Measurements from ENCODE around the gene SLC7A10. TPM values are rescaled to one million over a fixed set of nuclear protein-coding genes. Genes with fewer than 3 reads are reported as not detected.

Gene SLC7A10
- total RNA-seq, 1 experiment from 2014 or later = 2.9 TPM

DNA sequence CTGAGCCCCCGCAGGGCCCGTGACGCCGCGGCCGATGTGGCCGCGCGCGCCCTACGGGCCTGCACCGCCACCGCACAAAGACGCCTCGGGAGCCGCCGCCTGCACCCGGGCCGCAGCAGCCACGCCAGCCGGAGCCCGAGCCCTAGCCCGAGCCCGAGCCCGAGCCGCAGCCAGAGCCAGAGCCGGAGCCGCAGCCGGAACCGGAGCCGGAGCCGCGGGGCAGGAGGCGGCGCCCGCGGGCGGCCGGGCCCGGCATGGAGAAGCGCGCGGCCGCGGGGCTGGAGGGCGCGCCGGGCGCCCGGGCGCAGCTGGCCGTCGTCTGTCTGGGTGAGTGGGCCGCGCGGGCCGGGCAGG lies 31.1 kb downstream of the SLC7A10 start:
- Histone ChIP-seq H3K27me3 (ENCODE audit: insufficient read depth, low read length) (no peaks in the 10 kb centered on the region; the same call in 1 of the 2 replicates), H3K23me2 (ENCODE audit: insufficient read length, low read depth, low read length, poor library complexity, severe bottlenecking) (no peaks in the 10 kb centered on the region), H3T11ph (ENCODE audit: low read length) (no peak overlapping the region), H3K9ac (ENCODE audit: extremely low read depth, insufficient read length, low read length) (no peak overlapping the region), H3K4me2 (ENCODE audit: insufficient read depth, insufficient read length, low read length) (no peak overlapping the region), H3K4me1 (ENCODE audit: insufficient read depth, low read length) (no peaks in the 10 kb centered on the region), H3K79me1 (ENCODE audit: insufficient read depth, low read depth, low read length, poor library complexity, severe bottlenecking) (no peaks in the 10 kb centered on the region), H3K27ac (ENCODE audit: insufficient read length, low read depth, low read length) (no peak overlapping the region), H4K91ac (ENCODE audit: insufficient read length, low read depth, low read length) (no peak overlapping the region), H3K18ac (ENCODE audit: insufficient read length, low read depth, low read length) (no peak overlapping the region), H2BK5ac (ENCODE audit: insufficient read length, low read length) (no peak overlapping the region), H3K79me2 (ENCODE audit: insufficient read depth, low read length) (no peaks in the 10 kb centered on the region), H3K9me3 (ENCODE audit: control insufficient read depth, low read depth, low read length) (no peaks in the 10 kb centered on the region), H2BK12ac (ENCODE audit: insufficient read length, low read depth, low read length) (no peak overlapping the region), H4K8ac (replicated peaks; ENCODE audit: insufficient read length, low read depth, low read length) (no peak overlapping the region), H3K4ac (ENCODE audit: low read depth, low read length) (no peak overlapping the region), H2BK15ac (ENCODE audit: low read depth, low read length) (no peak overlapping the region), H3K14ac (ENCODE audit: insufficient read depth, low read length) (no peak overlapping the region), H2BK120ac (ENCODE audit: low read depth, low read length, poor library complexity, severe bottlenecking) (no peak overlapping the region), H3K23ac (ENCODE audit: insufficient read length, low read depth, low read length) (no peak overlapping the region), H4K20me1 (ENCODE audit: control insufficient read depth, insufficient read depth, insufficient read length) (peaks cover 2% of the 10 kb centered on the region), H2AK5ac (ENCODE audit: insufficient read length, low read length) (no peak overlapping the region), H2BK20ac (ENCODE audit: low read depth, low read length, poor library complexity, severe bottlenecking) (no peak overlapping the region), H3K56ac (ENCODE audit: insufficient read length, low read depth, low read length) (no peak overlapping the region), H2AFZ (ENCODE audit: low read length) (no peak overlapping the region), H4K5ac (ENCODE audit: insufficient read length, low read depth, low read length) (no peak overlapping the region)
- Mint-ChIP-seq H3K27ac (no peak overlapping the region), H3K4me3 (no peak overlapping the region), H3K4me1 (peaks cover 3 to 4% of the 10 kb centered on the region in 2 experiments; a peak in 1 of 4 replicates), H3K27me3 (ENCODE audit: low read depth) (peaks cover 39% of the 10 kb centered on the region), H3K9me3 (peaks cover 0 to 1% of the 10 kb centered on the region in 2 experiments; a peak in 2 of 5 replicates), H3K36me3 (ENCODE audit: insufficient read depth in 1 of 3, low read depth in 3 of 3) (peaks cover 6 to 10% (median 8%) of the 10 kb centered on the region in 3 experiments; a peak in 6 of 7 replicates)
- no peak for DNase-seq
- WGBS (ENCODE audit: extremely low coverage, insufficient read length, low lambda C conversion rate) = no CpG with 5 or more reads among the region's 57 CpGs
- TF ChIP-seq, protein P1, sequence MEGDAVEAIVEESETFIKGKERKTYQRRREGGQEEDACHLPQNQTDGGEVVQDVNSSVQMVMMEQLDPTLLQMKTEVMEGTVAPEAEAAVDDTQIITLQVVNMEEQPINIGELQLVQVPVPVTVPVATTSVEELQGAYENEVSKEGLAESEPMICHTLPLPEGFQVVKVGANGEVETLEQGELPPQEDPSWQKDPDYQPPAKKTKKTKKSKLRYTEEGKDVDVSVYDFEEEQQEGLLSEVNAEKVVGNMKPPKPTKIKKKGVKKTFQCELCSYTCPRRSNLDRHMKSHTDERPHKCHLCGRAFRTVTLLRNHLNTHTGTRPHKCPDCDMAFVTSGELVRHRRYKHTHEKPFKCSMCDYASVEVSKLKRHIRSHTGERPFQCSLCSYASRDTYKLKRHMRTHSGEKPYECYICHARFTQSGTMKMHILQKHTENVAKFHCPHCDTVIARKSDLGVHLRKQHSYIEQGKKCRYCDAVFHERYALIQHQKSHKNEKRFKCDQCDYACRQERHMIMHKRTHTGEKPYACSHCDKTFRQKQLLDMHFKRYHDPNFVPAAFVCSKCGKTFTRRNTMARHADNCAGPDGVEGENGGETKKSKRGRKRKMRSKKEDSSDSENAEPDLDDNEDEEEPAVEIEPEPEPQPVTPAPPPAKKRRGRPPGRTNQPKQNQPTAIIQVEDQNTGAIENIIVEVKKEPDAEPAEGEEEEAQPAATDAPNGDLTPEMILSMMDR (conservative IDR thresholded peaks at IDR 0.05) = no peak
